ENCODE measurements around the gene TRIM24. TPM values are rescaled to one million over a fixed set of nuclear protein-coding genes. Genes with fewer than 3 reads are reported as not detected.

TRIM24 gene
- total and polyA plus RNA-seq, 2 donors from 2014 or later, result 7.6 to 16.8 TPM

DNA sequence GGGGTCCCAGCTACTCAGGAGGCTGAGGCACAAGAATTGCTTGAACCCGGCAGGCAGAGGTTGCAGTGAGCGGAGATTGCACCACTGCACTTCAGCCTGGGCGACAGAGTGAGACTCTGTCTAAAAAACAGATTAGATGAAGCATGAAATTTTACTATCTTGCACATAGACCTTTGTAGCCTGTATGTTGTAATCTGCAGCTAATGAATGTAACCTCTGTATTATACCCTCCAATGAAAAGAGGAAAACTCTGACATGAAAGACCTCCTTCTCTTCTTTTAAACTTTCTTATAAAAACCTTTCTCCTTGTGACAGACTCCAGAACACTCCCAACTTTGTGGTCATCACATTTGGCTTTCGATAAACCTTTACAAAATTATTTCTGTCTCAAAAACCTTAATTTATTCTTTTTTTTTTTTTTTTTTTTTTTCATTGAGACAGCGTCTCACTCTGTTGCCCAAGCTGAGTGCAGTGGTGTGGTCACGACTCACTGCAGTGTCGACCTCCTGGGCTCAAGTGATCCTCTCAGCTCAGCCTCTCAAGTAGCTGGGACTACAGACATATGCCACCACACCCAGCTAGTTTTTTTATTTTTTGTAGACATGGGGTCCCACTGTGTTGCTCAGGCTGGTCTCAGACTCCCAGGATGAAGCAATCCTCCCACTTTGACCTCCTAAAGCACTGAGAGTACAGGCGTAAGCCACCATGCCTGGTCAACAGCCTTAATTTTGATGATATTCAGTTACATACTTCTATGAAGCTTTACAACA, 143.7 kb downstream of the TRIM24 start:
- Histone ChIP-seq H3K9me3 (ENCODE audit: control insufficient read depth in 2 of 3, insufficient read depth in 1 of 3, low read length in 3 of 3) (no peaks in the 10 kb centered on the region), H3K36me3 (ENCODE audit: control insufficient read depth in 2 of 3, insufficient read depth in 3 of 3, low read length in 3 of 3) (no peaks in the 10 kb centered on the region), H3K4me3 (ENCODE audit: low read length in 3 of 3) (no peak overlapping the region), H3K27ac (ENCODE audit: low read depth in 2 of 2, low read length in 2 of 2) (no peak overlapping the region), H3K27me3 (ENCODE audit: control insufficient read depth, insufficient read depth, low read length) (no peaks in the 10 kb centered on the region), H3K4me1 (ENCODE audit: control insufficient read depth in 2 of 3, insufficient read depth in 2 of 3, low read depth in 1 of 3, low read length in 3 of 3) (no peaks in the 10 kb centered on the region), H3K9ac (ENCODE audit: low read length in 3 of 3) (no peak overlapping the region)
- TF ChIP-seq, protein P1, sequence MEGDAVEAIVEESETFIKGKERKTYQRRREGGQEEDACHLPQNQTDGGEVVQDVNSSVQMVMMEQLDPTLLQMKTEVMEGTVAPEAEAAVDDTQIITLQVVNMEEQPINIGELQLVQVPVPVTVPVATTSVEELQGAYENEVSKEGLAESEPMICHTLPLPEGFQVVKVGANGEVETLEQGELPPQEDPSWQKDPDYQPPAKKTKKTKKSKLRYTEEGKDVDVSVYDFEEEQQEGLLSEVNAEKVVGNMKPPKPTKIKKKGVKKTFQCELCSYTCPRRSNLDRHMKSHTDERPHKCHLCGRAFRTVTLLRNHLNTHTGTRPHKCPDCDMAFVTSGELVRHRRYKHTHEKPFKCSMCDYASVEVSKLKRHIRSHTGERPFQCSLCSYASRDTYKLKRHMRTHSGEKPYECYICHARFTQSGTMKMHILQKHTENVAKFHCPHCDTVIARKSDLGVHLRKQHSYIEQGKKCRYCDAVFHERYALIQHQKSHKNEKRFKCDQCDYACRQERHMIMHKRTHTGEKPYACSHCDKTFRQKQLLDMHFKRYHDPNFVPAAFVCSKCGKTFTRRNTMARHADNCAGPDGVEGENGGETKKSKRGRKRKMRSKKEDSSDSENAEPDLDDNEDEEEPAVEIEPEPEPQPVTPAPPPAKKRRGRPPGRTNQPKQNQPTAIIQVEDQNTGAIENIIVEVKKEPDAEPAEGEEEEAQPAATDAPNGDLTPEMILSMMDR (IDR thresholded peaks at IDR 0.05; ENCODE audit: borderline replicate concordance, extremely low read depth, insufficient read depth), result no peak
- FAIRE-seq (no peak), DNase-seq (no peak)
- intact Hi-C loops (cut with DNase I), result no loop called here

GRCh38 chr7:138606236-138606635, 146.2 kb downstream of the TRIM24 start:
- DNase-seq (no peak), FAIRE-seq (no peak)
- Histone ChIP-seq H3K4me3 (ENCODE audit: low read length in 3 of 3) (no peak overlapping the region), H3K27me3 (ENCODE audit: control insufficient read depth, insufficient read depth, low read length) (no peaks in the 10 kb centered on the region), H3K27ac (ENCODE audit: low read depth in 2 of 2, low read length in 2 of 2) (no peak overlapping the region), H3K36me3 (ENCODE audit: control insufficient read depth in 2 of 3, insufficient read depth in 3 of 3, low read length in 3 of 3) (no peaks in the 10 kb centered on the region), H3K4me1 (ENCODE audit: control insufficient read depth in 2 of 3, insufficient read depth in 2 of 3, low read depth in 1 of 3, low read length in 3 of 3) (no peaks in the 10 kb centered on the region), H3K9me3 (ENCODE audit: control insufficient read depth in 2 of 3, insufficient read depth in 1 of 3, low read length in 3 of 3) (no peaks in the 10 kb centered on the region), H3K9ac (ENCODE audit: low read length in 3 of 3) (no peak overlapping the region)
- TF ChIP-seq, protein P1 (IDR thresholded peaks at IDR 0.05; ENCODE audit: borderline replicate concordance, extremely low read depth, insufficient read depth), result no peak
- intact Hi-C loops (cut with DNase I), result no loop called here

DNA sequence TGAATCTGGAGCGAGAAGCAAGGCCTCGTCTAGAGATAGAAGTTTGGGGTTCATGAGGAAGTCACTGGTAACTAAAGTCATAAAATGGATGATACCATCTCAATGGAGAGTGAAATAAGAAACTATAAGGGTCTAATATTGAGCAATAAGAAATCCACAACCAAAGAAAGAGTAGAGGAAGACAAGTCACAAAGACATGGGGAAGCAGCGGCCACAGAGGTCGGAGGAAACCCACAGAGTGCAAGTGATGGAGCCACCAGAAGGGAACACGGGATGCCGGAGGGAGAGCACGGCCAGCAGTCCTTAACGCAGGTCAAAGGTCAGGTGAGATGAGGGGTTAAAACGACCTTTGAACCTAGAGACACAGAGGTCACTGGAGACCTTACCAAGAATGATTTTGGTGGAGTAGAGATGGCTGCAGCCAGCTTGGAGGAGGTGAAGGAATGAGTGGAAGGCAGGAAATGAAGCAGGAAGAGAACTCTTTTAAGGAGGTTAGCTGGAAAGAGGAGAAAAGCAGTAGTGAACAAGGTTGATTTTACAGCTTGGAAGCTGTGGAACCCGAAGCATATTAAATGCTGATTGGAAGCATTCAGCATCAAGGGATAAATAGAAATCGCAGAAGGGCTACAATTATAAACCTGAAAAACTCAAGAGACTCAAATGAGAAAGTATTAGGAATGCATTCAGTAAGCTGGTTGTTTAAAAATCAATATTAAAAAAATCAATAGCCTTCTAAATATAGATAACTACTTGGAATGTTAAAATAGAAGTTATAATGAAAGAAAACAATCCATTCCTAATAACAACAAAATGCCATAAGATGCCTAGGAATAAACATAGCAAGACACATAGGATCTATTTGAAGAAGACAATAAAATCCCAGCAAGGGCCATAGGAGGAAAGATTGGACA, 147.4 kb downstream of the TRIM24 start:
- Histone ChIP-seq H3K9ac (ENCODE audit: low read length in 3 of 3) (no peak overlapping the region), H3K9me3 (ENCODE audit: control insufficient read depth in 2 of 3, insufficient read depth in 1 of 3, low read length in 3 of 3) (no peaks in the 10 kb centered on the region), H3K27ac (ENCODE audit: low read depth in 2 of 2, low read length in 2 of 2) (no peak overlapping the region), H3K4me1 (ENCODE audit: control insufficient read depth in 2 of 3, insufficient read depth in 2 of 3, low read depth in 1 of 3, low read length in 3 of 3) (no peaks in the 10 kb centered on the region), H3K4me3 (ENCODE audit: low read length in 3 of 3) (no peak overlapping the region), H3K36me3 (ENCODE audit: control insufficient read depth in 2 of 3, insufficient read depth in 3 of 3, low read length in 3 of 3) (no peaks in the 10 kb centered on the region), H3K27me3 (ENCODE audit: control insufficient read depth, insufficient read depth, low read length) (no peaks in the 10 kb centered on the region)
- TF ChIP-seq, protein P1 (IDR thresholded peaks at IDR 0.05; ENCODE audit: borderline replicate concordance, extremely low read depth, insufficient read depth), result no peak
- DNase-seq, result no peak
- intact Hi-C loops (cut with DNase I), result no loop called here
- FAIRE-seq, result no peak

All from kidney (tissue), 14 donors.